K562 (cell line): ENCODE results near the gene TF. TPM values are rescaled to one million over a fixed set of nuclear protein-coding genes. Genes with fewer than 3 reads are reported as not detected.

Source experiments
- ATAC-seq: fragments of 200-7000 bp; cut with Tn5 transposase; 3 replicates; pipeline ENCODE4 v1.9.1; 2020; ENCODE audit warnings: moderate library complexity
- BruUV-seq: library from RNA; stranded (reverse); fragments of 400-500 nt; replicated peaks from 2 replicates; lab custom pipeline; 2021; lab: Mats Ljungman, UMichigan
- CTCF ChIA-PET: fragments of 300-600 bp; formaldehyde crosslinking; extraction: SDS; loops from one replicate; lab custom pipeline; 2021; ENCODE audit warnings: low intra/inter-chr PET ratio; lab: Yijun Ruan, JAX
- POLR2A ChIA-PET: fragments of 300-600, 350-650 bp; sonication (Branson Sonifier 250); formaldehyde crosslinking; extraction: SDS; loops from one replicate; lab custom pipeline; 2021; ENCODE audit warnings: antibody characterized with exemption, inconsistent platforms; lab: Yijun Ruan, JAX
- DNase-seq, 4 experiments: peaks; one replicate each; pipeline versions ENCODE4 v3.0.0 to v3.0.0-alpha.2; 2011 to 2018; ENCODE audit warnings: low spot score in 3 of 4, mixed read lengths in 3 of 4; ENCODE audit errors: extremely low read depth in 1 of 4
- FAIRE-seq: peaks from 2 replicates; lab custom pipeline; 2011; peaks lifted over from hg19 to GRCh38; lab: Jason Lieb, UNC
- H2AFZ ChIP-seq: 2 replicates; pipeline ENCODE4 v1.6.0; 2011; ENCODE audit warnings: low read depth, low read length, control low read depth, inconsistent platforms
- H3K27ac ChIP-seq: fragments of 200-600 bp; 3 replicates; pipeline ENCODE4 v1.8.0; 2011; ENCODE audit warnings: low read depth, mild to moderate bottlenecking, control low read depth, inconsistent platforms, low read length, moderate library complexity, mixed read lengths; ENCODE audit errors: extremely low read depth
- H3K27me3 ChIP-seq, 2 experiments: fragments of 300-600 bp in 1 of 2; 2 replicates in 1 of 2; 3 replicates in 1 of 2; pipeline versions ENCODE4 v1.6.0 to v1.8.0; 2011; ENCODE audit warnings: inconsistent platforms in 2 of 2, low read length in 2 of 2, mild to moderate bottlenecking in 1 of 2, mixed read lengths in 1 of 2, moderate library complexity in 1 of 2; ENCODE audit not compliant: control insufficient read depth in 2 of 2, insufficient read depth in 2 of 2
- H3K36me3 ChIP-seq: fragments of 300-600 bp; 3 replicates; pipeline ENCODE4 v1.8.0; 2011; ENCODE audit warnings: mild to moderate bottlenecking, low read length, inconsistent platforms; ENCODE audit not compliant: control insufficient read depth, insufficient read depth
- H3K4me1 ChIP-seq, 2 experiments: fragments of 200-600 bp in 1 of 2; replicated peaks in 1 of 2; 2 replicates in 1 of 2; 3 replicates in 1 of 2; pipeline versions ENCODE4 v1.5.1 to v1.8.0; 2011; ENCODE audit warnings: inconsistent platforms in 2 of 2, low read length in 2 of 2, mild to moderate bottlenecking in 1 of 2, mixed read lengths in 1 of 2, moderate library complexity in 1 of 2; ENCODE audit not compliant: control insufficient read depth in 2 of 2, insufficient read depth in 2 of 2
- H3K4me2 ChIP-seq: 2 replicates; pipeline ENCODE4 v1.6.1; 2011; ENCODE audit warnings: low read length, control low read depth, inconsistent platforms, mixed read lengths; ENCODE audit not compliant: insufficient read depth
- H3K4me3 ChIP-seq: fragments of 200-600 bp; sonication (generic), shearing (Covaris generic); 2 replicates; pipeline ENCODE4 v1.5.1; 2016; ENCODE audit warnings: control low read depth, inconsistent platforms
- H3K79me2 ChIP-seq: fragments of 200-600 bp; 3 replicates; pipeline ENCODE4 v1.8.0; 2011; ENCODE audit warnings: low read length, inconsistent platforms; ENCODE audit not compliant: control insufficient read depth, insufficient read depth
- H3K9ac ChIP-seq, 2 experiments: 2 replicates each; pipeline versions ENCODE4 v1.6.0 to v1.6.1; 2011; ENCODE audit warnings: low read depth in 2 of 2, low read length in 2 of 2, control low read depth in 1 of 2, inconsistent platforms in 1 of 2, mild to moderate bottlenecking in 1 of 2, mixed read lengths in 1 of 2; ENCODE audit not compliant: insufficient read depth in 1 of 2
- H3K9me1 ChIP-seq: one replicate; pipeline ENCODE4 v1.6.0; 2011; ENCODE audit warnings: inconsistent platforms, mild to moderate bottlenecking, low read length, moderate library complexity; ENCODE audit not compliant: control insufficient read depth, insufficient read depth
- H3K9me3 ChIP-seq: replicated peaks from 2 replicates; pipeline ENCODE4 v1.5.1; 2011; ENCODE audit warnings: low read depth, low read length, inconsistent platforms; ENCODE audit not compliant: control insufficient read depth, insufficient read depth
- H4K20me1 ChIP-seq: replicated peaks from 2 replicates; pipeline ENCODE4 v1.6.1; 2011; ENCODE audit warnings: low read length, inconsistent platforms, mixed read lengths; ENCODE audit not compliant: control insufficient read depth, insufficient read depth
- KLF13 ChIP-seq: fragments of 450-650 bp; IDR thresholded peaks from 2 replicates; pipeline ENCODE4 v1.6.1; 2016; ENCODE audit warnings: missing genetic modification characterization, low read depth, mild to moderate bottlenecking, missing compliant biosample characterization, moderate library complexity, borderline replicate concordance
- PHTF2 ChIP-seq: fragments of 250-450 bp; sonication (Bioruptor Pico); IDR thresholded peaks from 2 replicates; pipeline ENCODE4 v1.5.0; 2021; ENCODE audit warnings: mild to moderate bottlenecking
- RAD21 ChIP-seq, 2 experiments: fragments of 250-450 bp in 1 of 2; fragments of 450-650 bp in 1 of 2; sonication (Bioruptor Pico) in 1 of 2; formaldehyde crosslinking in 1 of 2; IDR thresholded peaks in 1 of 2; conservative IDR thresholded peaks in 1 of 2; 2 replicates each; pipeline versions ENCODE4 v1.4.0 to v1.8.0; 2020 to 2022; ENCODE audit warnings: mild to moderate bottlenecking in 2 of 2, moderate library complexity in 1 of 2
- RBM25 ChIP-seq: fragments of 200-400 bp; formaldehyde crosslinking; IDR thresholded peaks from 2 replicates; pipeline ENCODE4 v1.6.1; 2018; ENCODE audit warnings: low read length, low read depth, moderate library complexity; ENCODE audit not compliant: severe bottlenecking
- SMC3 ChIP-seq: conservative IDR thresholded peaks from 2 replicates; pipeline ENCODE4 v1.6.1; 2011; ENCODE audit warnings: low read depth, low read length, improper control_type of control experiment; ENCODE audit not compliant: insufficient read depth
- ZKSCAN8 ChIP-seq: fragments of 200-800 bp; sonication (Bioruptor generic); IDR thresholded peaks from 2 replicates; pipeline ENCODE4 v1.6.1; 2016; ENCODE audit warnings: missing genetic modification characterization, missing compliant biosample characterization
- ZNF431 ChIP-seq: sonication (generic); formaldehyde crosslinking; IDR thresholded peaks from 2 replicates; pipeline ENCODE4 v1.8.0; 2022; ENCODE audit warnings: mild to moderate bottlenecking, missing genetic modification reagents
- WGBS: fragments of 100-300 bp; shearing (Covaris generic); methylation state at CpG from one replicate; pipeline ENCODE4 v1.1.6; 2016; ENCODE audit warnings: low coverage, mixed read lengths; ENCODE audit not compliant: insufficient coverage; ENCODE audit errors: missing lambda C conversion rate; 5-methylcytosine and 5-hydroxymethylcytosine counted together
- in situ Hi-C: fragments of 300-500 bp; cut with MboI; formaldehyde crosslinking; loops from 4 replicates; pipeline ENCODE4 v1.15.0; 2018; ENCODE audit warnings: inconsistent platforms, mixed read lengths
- intact Hi-C: fragments of 100-400 bp; cut with micrococcal nuclease; formaldehyde crosslinking; loops from 2 replicates; pipeline ENCODE4 v1.14.2; 2022
- polyA plus RNA-seq, 8 experiments: library from polyadenylated mRNA; depleted of rRNA in 4 of 8; stranded (reverse) in 5 of 8; unstranded in 3 of 8; fragments of >200 nt; fragmentation: Nextera tagmentation in 2 of 8; fragmentation: Illumina TruSeq in 1 of 8; extraction: Ambion mirVana in 2 of 8; extraction: Trizol in 1 of 8; gene quantifications; 2 replicates each; pipeline versions ENCODE4 v1.2.1 to v1.2.3, GENCODE V29; 2011 to 2014; ENCODE audit warnings: inconsistent platforms in 1 of 8, missing spikeins in 1 of 8
- total RNA-seq, 7 experiments: library from RNA; depleted of rRNA in 6 of 7; stranded (reverse); fragments of >200 nt in 6 of 7; fragmentation: Illumina TruSeq in 2 of 7; extraction: Trizol in 2 of 7; gene quantifications; 2 replicates each; pipeline versions ENCODE4 v1.2.1 to v1.2.3, GENCODE V29; 2011 to 2021; ENCODE audit warnings: low replicate concordance in 1 of 7
- TF ChIP-seq, protein P1 (sequence below): sonication (generic); formaldehyde crosslinking; IDR thresholded peaks from 2 replicates; pipeline ENCODE4 v1.8.1; 2023; ENCODE audit warnings: mild to moderate bottlenecking, missing genetic modification reagents
- TF ChIP-seq, protein P2 (sequence below): fragments of 450-650 bp; IDR thresholded peaks from 2 replicates; pipeline ENCODE4 v1.6.1; 2018; ENCODE audit not compliant: partially characterized antibody
- TF ChIP-seq, protein P3 (sequence below), 3 experiments: IDR thresholded peaks in 2 of 3; conservative IDR thresholded peaks in 1 of 3; 2 replicates each; pipeline ENCODE4 v1.5.1; 2011 to 2012; ENCODE audit warnings: low read length in 3 of 3, mild to moderate bottlenecking in 3 of 3, control low read depth in 2 of 3, improper control_type of control experiment in 1 of 3, inconsistent platforms in 1 of 3, low read depth in 1 of 3, mixed read lengths in 1 of 3, moderate library complexity in 1 of 3; ENCODE audit not compliant: insufficient read depth in 2 of 3

The TF gene
- total and polyA plus RNA-seq, 9 of the 15 experiments (the other 6 are each of a cell fraction or from before 2014, with no cell fraction given) = 0.09 to 9.2 (median 3.1) TPM

DNA sequence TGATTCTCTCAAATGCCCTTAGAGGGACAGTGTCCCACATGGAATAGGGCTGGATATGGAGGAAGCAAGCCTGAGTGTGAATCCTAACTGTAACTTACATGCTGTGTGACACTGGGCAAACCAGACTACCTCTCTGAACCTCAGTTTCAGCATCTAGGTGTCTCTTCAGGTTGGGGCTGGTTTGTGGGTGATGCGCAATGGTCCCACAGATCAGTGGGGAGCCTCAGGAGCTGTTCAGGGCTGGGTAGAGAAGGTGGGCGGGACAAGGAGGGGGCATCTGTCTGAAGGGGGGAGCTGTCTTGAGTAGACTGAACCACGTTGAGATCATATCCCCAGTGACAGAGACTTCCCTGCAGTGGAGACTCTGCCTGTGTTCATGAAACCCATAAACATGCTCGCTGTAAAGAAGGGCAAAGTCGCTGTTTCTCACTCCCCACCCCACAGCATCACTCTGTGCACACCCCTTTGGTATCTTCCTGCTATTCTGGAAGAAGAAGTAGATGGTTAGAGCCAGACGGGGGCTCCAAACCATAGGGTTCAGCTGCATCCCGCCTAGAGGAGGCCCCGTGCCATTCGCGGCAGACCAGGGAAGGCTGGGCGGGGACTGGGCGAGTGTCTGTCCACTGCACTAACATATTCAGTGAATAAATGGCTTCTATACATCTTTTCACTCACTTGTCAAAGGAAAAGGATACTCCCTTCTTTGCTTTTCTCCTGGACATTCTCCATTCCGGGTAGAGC lies 87.9 kb downstream of the TF start:
- in situ Hi-C loops = no loop called here
- H3K4me2 ChIP-seq = no peak overlapping the region
- no peak for TF ChIP-seq PHTF2
- TF ChIP-seq, protein P1, sequence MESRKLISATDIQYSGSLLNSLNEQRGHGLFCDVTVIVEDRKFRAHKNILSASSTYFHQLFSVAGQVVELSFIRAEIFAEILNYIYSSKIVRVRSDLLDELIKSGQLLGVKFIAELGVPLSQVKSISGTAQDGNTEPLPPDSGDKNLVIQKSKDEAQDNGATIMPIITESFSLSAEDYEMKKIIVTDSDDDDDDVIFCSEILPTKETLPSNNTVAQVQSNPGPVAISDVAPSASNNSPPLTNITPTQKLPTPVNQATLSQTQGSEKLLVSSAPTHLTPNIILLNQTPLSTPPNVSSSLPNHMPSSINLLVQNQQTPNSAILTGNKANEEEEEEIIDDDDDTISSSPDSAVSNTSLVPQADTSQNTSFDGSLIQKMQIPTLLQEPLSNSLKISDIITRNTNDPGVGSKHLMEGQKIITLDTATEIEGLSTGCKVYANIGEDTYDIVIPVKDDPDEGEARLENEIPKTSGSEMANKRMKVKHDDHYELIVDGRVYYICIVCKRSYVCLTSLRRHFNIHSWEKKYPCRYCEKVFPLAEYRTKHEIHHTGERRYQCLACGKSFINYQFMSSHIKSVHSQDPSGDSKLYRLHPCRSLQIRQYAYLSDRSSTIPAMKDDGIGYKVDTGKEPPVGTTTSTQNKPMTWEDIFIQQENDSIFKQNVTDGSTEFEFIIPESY (CRISPR knock-in tag) = peak; percentile 90
- no peak for TF ChIP-seq KLF13 (tag)
- peak in 1 of 2 experiments; percentile 51; a peak in 2 of 4 replicates for TF ChIP-seq RAD21 (CRISPR knock-in tag; conservative IDR thresholded peaks at IDR 0.05 in 1 of 2, IDR thresholded peaks at IDR 0.05 in 1 of 2)
- TF ChIP-seq ZKSCAN8 (CRISPR knock-in tag) = no peak
- TF ChIP-seq, protein P2, sequence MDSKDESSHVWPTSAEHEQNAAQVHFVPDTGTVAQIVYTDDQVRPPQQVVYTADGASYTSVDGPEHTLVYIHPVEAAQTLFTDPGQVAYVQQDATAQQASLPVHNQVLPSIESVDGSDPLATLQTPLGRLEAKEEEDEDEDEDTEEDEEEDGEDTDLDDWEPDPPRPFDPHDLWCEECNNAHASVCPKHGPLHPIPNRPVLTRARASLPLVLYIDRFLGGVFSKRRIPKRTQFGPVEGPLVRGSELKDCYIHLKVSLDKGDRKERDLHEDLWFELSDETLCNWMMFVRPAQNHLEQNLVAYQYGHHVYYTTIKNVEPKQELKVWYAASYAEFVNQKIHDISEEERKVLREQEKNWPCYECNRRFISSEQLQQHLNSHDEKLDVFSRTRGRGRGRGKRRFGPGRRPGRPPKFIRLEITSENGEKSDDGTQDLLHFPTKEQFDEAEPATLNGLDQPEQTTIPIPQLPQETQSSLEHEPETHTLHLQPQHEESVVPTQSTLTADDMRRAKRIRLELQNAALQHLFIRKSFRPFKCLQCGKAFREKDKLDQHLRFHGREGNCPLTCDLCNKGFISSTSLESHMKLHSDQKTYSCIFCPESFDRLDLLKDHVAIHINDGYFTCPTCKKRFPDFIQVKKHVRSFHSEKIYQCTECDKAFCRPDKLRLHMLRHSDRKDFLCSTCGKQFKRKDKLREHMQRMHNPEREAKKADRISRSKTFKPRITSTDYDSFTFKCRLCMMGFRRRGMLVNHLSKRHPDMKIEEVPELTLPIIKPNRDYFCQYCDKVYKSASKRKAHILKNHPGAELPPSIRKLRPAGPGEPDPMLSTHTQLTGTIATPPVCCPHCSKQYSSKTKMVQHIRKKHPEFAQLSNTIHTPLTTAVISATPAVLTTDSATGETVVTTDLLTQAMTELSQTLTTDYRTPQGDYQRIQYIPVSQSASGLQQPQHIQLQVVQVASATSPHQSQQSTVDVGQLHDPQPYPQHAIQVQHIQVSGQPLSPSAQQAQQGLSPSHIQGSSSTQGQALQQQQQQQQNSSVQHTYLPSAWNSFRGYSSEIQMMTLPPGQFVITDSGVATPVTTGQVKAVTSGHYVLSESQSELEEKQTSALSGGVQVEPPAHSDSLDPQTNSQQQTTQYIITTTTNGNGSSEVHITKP = peak; percentile 41
- TF ChIP-seq SMC3 = 0 out of 2 replicates have a peak, but pooled peaks have one; percentile 18
- TF ChIP-seq ZNF431 (CRISPR knock-in tag) = no peak
- TF ChIP-seq RBM25 = peak; percentile 22
- TF ChIP-seq, protein P3, sequence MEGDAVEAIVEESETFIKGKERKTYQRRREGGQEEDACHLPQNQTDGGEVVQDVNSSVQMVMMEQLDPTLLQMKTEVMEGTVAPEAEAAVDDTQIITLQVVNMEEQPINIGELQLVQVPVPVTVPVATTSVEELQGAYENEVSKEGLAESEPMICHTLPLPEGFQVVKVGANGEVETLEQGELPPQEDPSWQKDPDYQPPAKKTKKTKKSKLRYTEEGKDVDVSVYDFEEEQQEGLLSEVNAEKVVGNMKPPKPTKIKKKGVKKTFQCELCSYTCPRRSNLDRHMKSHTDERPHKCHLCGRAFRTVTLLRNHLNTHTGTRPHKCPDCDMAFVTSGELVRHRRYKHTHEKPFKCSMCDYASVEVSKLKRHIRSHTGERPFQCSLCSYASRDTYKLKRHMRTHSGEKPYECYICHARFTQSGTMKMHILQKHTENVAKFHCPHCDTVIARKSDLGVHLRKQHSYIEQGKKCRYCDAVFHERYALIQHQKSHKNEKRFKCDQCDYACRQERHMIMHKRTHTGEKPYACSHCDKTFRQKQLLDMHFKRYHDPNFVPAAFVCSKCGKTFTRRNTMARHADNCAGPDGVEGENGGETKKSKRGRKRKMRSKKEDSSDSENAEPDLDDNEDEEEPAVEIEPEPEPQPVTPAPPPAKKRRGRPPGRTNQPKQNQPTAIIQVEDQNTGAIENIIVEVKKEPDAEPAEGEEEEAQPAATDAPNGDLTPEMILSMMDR (IDR thresholded peaks at IDR 0.05 in 2 of 3, conservative IDR thresholded peaks at IDR 0.05 in 1 of 3; ENCODE audit: insufficient read depth in 2 of 3, low read depth in 1 of 3, low read length in 3 of 3) = peak; percentile 29 to 47 (median 40); a peak in 4 of 6 replicates

More for the DNA sequence above, 87.9 kb downstream of the TF start:
- Histone ChIP-seq H3K4me1 (no peaks in the 10 kb centered on the region; a peak in 1 of 5 replicates), H3K9me1 (no peaks in the 10 kb centered on the region), H3K27me3 (no peaks in the 10 kb centered on the region), H3K27ac (no peak overlapping the region), H3K36me3 (no peaks in the 10 kb centered on the region), H3K9me3 (no peaks in the 10 kb centered on the region), H3K9ac (no peak overlapping the region), H3K4me3 (no peak overlapping the region), H4K20me1 (no peaks in the 10 kb centered on the region), H3K79me2 (no peaks in the 10 kb centered on the region), H2AFZ (no peak overlapping the region)
- intact Hi-C loops = loop anchor here (1.0 to 5.0 kb wide), 2 partner anchors 67 to 93 kb away; no protein-coding TSS in a partner anchor
- DNase-seq (peak; percentile 19 to 36 (median 34)), FAIRE-seq (no peak), ATAC-seq (peak; percentile 86)
- POLR2A ChIA-PET = interaction anchor here (1.7 kb wide), 1 partner anchor 17 kb away, joined by 4 read pairs; no protein-coding TSS in a partner anchor
- 20% methylated on average over 7 of the region's 13 CpGs for WGBS
- no TSS peak for BruUV-seq
- CTCF ChIA-PET = no interaction called here
